Calu3 (cell line): ENCODE results near the gene MRM1. TPM values are rescaled to one million over a fixed set of nuclear protein-coding genes. Genes with fewer than 3 reads are reported as not detected.

Source experiments
- BruUV-seq: library from RNA; stranded (reverse); fragments of 400-500 nt; replicated peaks from 2 replicates; lab custom pipeline; 2021; lab: Mats Ljungman, UMichigan
- CTCF ChIA-PET: fragments of 300-600 bp; sonication (Branson Sonifier 250); formaldehyde crosslinking; loops from one replicate; lab custom pipeline; 2022; ENCODE audit warnings: antibody characterized with exemption; lab: Charles Lee
- DNase-seq: peaks from one replicate; pipeline ENCODE4 v3.0.0; 2022
- H3K27ac Mint-ChIP-seq: one replicate; pipeline ENCODE4 v1.8.0; 2022; ENCODE audit warnings: mixed read lengths; ENCODE audit not compliant: unreplicated experiment
- H3K27me3 Mint-ChIP-seq: one replicate; pipeline ENCODE4 v1.8.0; 2022; ENCODE audit warnings: mixed read lengths; ENCODE audit not compliant: unreplicated experiment
- H3K36me3 Mint-ChIP-seq: one replicate; pipeline ENCODE4 v1.8.0; 2022; ENCODE audit warnings: mild to moderate bottlenecking, moderate library complexity, mixed read lengths; ENCODE audit not compliant: insufficient read depth, unreplicated experiment
- H3K4me1 Mint-ChIP-seq: one replicate; pipeline ENCODE4 v1.8.0; 2022; ENCODE audit warnings: mild to moderate bottlenecking, low read depth, mixed read lengths; ENCODE audit not compliant: unreplicated experiment
- H3K4me3 Mint-ChIP-seq: one replicate; pipeline ENCODE4 v1.8.0; 2022; ENCODE audit warnings: mild to moderate bottlenecking, low read depth, moderate library complexity, mixed read lengths; ENCODE audit not compliant: unreplicated experiment
- H3K9me3 Mint-ChIP-seq: one replicate; pipeline ENCODE4 v1.8.0; 2022; ENCODE audit warnings: low read depth, mixed read lengths; ENCODE audit not compliant: unreplicated experiment
- intact Hi-C: fragments of 100-400 bp; cut with micrococcal nuclease; formaldehyde crosslinking; loops from one replicate; pipeline ENCODE4 v1.10.0; 2022; ENCODE audit not compliant: unreplicated experiment
- total RNA-seq: library from RNA; stranded (reverse); gene quantifications from 2 replicates; pipeline ENCODE4 v1.2.3, GENCODE V29; 2022
- TF ChIP-seq, protein P1 (sequence below): fragments of 200-600 bp; IDR thresholded peaks from one replicate; pipeline ENCODE4 v1.8.0; 2022; ENCODE audit warnings: antibody characterized with exemption; ENCODE audit not compliant: unreplicated experiment

Gene MRM1
- total RNA-seq, 1 experiment from 2014 or later = 43.5 TPM

DNA sequence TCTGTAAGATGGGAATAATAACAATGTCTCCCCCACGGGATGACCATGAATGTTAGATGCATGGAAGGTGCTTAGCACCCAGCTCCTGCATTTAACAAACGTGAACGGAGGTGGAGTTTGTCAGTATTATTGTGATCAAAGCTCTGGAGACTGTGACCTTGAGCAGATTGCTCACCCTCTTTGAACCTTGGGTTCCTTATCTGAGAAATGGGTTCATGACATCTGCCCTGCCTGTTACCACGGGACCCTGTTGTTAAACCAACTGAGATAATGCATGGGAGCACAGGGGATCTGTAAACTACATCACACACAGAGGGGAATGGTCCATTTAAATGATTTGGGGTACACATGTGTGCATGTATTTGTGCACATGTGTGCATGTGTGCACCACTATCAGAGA is 29.6 kb downstream of the MRM1 start:
- Mint-ChIP-seq H3K9me3 (no peaks in the 10 kb centered on the region), H3K4me3 (no peak overlapping the region), H3K27ac (no peak overlapping the region), H3K4me1 (no peaks in the 10 kb centered on the region), H3K36me3 (no peaks in the 10 kb centered on the region), H3K27me3 (peaks cover 69% of the 10 kb centered on the region)
- no TSS peak for BruUV-seq
- TF ChIP-seq, protein P1, sequence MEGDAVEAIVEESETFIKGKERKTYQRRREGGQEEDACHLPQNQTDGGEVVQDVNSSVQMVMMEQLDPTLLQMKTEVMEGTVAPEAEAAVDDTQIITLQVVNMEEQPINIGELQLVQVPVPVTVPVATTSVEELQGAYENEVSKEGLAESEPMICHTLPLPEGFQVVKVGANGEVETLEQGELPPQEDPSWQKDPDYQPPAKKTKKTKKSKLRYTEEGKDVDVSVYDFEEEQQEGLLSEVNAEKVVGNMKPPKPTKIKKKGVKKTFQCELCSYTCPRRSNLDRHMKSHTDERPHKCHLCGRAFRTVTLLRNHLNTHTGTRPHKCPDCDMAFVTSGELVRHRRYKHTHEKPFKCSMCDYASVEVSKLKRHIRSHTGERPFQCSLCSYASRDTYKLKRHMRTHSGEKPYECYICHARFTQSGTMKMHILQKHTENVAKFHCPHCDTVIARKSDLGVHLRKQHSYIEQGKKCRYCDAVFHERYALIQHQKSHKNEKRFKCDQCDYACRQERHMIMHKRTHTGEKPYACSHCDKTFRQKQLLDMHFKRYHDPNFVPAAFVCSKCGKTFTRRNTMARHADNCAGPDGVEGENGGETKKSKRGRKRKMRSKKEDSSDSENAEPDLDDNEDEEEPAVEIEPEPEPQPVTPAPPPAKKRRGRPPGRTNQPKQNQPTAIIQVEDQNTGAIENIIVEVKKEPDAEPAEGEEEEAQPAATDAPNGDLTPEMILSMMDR = no peak
- no peak for DNase-seq
- intact Hi-C loops = no loop called here
- CTCF ChIA-PET = interaction anchor here (0.5 to 0.6 kb wide), 3 partner anchors 34 to 939 kb away, joined by 3 to 4 read pairs (median 3); no protein-coding TSS in a partner anchor

DNA sequence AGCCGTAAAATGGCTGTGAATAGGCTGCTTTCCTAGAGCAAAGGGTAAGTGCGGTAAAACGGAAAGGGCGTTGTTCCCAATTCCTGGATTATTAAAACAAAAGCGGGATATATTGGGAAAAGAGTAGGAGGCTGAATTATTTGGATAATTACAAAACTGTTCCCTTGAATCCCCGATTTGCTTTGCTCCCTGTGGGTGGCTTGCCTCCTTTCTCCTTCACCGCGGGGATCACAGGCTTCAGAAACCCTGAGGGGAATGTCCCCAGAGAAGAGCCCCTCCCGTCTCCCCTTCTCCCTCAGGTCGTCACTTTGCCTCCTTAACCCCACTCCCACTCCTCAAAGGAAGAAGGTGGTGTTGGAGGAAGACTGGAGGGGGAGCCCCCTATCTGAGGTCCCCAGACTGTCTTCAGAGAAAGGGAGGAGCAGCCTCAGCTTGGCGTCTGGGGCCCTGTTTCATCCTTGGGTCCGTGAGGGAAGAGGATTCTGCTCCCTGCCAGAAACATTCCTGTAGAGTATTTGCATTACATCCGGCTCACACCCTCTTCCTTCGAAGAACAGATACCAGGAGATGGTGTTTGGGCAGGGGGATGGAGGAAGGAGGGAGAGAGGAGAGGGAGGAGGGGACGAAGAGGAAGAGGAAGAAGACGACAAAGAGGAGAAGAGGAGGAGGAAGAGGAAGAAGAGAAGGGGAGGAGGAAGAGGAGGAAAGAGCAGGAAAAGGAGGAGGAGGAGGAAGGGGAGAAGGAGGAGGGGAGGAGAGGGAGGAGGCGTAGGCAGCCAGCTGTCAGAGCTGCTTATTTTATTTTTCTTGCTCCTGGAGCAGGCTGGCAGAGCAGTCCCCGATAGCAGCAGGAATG is 31.8 kb downstream of the MRM1 start:
- no peak overlapping the region for H3K4me3 Mint-ChIP-seq
- TF ChIP-seq, protein P1 = no peak
- H3K9me3 Mint-ChIP-seq = no peaks in the 10 kb centered on the region
- no peak overlapping the region for H3K27ac Mint-ChIP-seq
- BruUV-seq = no TSS peak
- intact Hi-C loops = no loop called here
- DNase-seq = no peak
- no peaks in the 10 kb centered on the region for H3K36me3 Mint-ChIP-seq
- peaks cover 91% of the 10 kb centered on the region for H3K27me3 Mint-ChIP-seq
- H3K4me1 Mint-ChIP-seq = no peaks in the 10 kb centered on the region
- CTCF ChIA-PET = interaction anchor here (0.6 to 1.5 kb wide), 6 partner anchors 10 to 426 kb away, joined by 3 to 5 read pairs (median 4); no protein-coding TSS in a partner anchor

DNA sequence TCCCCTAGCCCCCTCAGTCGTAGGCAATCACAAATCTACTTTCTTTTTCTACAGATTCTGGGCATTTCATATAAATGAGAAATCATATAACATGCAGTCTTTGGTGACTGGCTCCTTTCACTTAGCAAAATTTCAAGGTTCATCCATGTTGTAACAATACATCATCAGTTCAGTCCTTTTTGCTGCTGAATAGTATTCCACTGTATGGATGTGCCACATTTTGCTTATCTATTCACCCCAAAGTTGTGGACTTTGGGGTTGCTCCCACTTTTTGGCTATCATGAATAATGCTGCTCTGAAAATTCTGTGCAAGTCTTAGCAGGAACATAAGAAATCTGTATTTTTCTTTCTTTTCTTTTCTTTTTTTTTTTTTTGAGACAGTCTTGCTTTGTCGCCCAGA is 39.0 kb downstream of the MRM1 start:
- Mint-ChIP-seq H3K9me3 (no peaks in the 10 kb centered on the region), H3K27me3 (peaks cover 99% of the 10 kb centered on the region), H3K27ac (no peak overlapping the region), H3K4me3 (no peak overlapping the region), H3K36me3 (no peaks in the 10 kb centered on the region), H3K4me1 (no peaks in the 10 kb centered on the region)
- intact Hi-C loops = no loop called here
- CTCF ChIA-PET = interaction anchor here (0.7 kb wide), 1 partner anchor 1684 kb away, joined by 4 read pairs; no protein-coding TSS in a partner anchor
- TF ChIP-seq, protein P1 = no peak
- no peak for DNase-seq
- no TSS peak for BruUV-seq

DNA sequence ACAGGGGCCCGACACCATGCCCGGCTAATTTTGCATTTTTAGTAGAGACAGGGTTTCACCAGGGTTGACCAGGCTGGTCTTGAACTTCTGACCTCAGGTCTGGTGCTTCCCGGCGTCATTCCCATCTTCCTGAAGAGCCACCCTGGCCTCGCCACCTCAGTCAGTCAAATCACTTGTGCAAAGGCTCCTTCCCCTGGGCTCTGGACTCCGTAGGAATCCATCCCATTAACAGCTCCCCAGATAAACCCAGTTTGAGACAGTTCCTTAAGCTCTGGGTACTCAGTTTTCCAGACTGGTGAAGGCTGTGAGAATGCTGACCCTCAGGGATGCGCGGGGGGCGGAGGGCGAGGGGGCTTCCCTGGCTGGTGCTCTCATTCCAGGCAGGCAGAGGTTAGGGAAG is 39.5 kb downstream of the MRM1 start:
- Mint-ChIP-seq H3K9me3 (no peaks in the 10 kb centered on the region), H3K4me3 (no peak overlapping the region), H3K4me1 (no peaks in the 10 kb centered on the region), H3K27ac (no peak overlapping the region), H3K36me3 (no peaks in the 10 kb centered on the region), H3K27me3 (peaks cover 100% of the 10 kb centered on the region)
- CTCF ChIA-PET = interaction anchor here (0.7 to 1.1 kb wide), 2 partner anchors 38 to 1684 kb away, joined by 3 to 4 read pairs; no protein-coding TSS in a partner anchor
- TF ChIP-seq, protein P1 = no peak
- no TSS peak for BruUV-seq
- DNase-seq = no peak
- intact Hi-C loops = no loop called here
